ENCODE results near the gene PPP2CA. TPM values are rescaled to one million over a fixed set of nuclear protein-coding genes. Genes with fewer than 3 reads are reported as not detected.

Gene PPP2CA
- total RNA-seq, 2 experiments from 2014 or later = 188 to 195 TPM

- Histone ChIP-seq H3K9me3 (ENCODE audit: control insufficient read depth in 1 of 2, insufficient read depth in 1 of 2, low read length in 2 of 2) (no peaks in the 10 kb centered on the region), H3K36me3 (ENCODE audit: insufficient read depth, low read length) (peaks cover 25% of the 10 kb centered on the region), H3K4me1 (ENCODE audit: insufficient read depth, low read length) (peaks cover 19% of the 10 kb centered on the region), H3K27me3 (ENCODE audit: control insufficient read depth in 1 of 2, insufficient read depth in 2 of 2, low read length in 2 of 2) (no peaks in the 10 kb centered on the region), H3K4me3 (ENCODE audit: low read length) (peak overlapping the region; percentile 98), H3K27ac (ENCODE audit: low read depth in 1 of 2, low read length in 2 of 2) (peak overlapping the region; percentile 98 to 99)
- ChIA-PET POLR2A (interaction anchor here (0.5 to 10.9 kb wide), 24 partner anchors 11 to 729 kb away, joined by 3 to 142 read pairs (median 8); partner anchors contain the start of genes JADE2, PCBD2, PPP2CA and TCF7), CTCF (interaction anchor here (1.1 to 1.6 kb wide), 3 partner anchors 16 to 136 kb away, joined by 3 to 8 read pairs (median 3); no protein-coding TSS in a partner anchor)
- intact Hi-C loops (cut with DNase I, micrococcal nuclease) = loop anchor here (2.0 to 10.0 kb wide), 4 partner anchors 51 to 561 kb away; partner anchors contain the start of genes PPP2CA (in 2 of the 2), CAMLG (in 1 of the 2), JADE2 (in 1 of the 2) and UBE2B (in 1 of the 2)
- no peaks in the 10 kb centered on the region for H3K9me3 Mint-ChIP-seq
- peaks cover 54% of the 10 kb centered on the region for H3K36me3 Mint-ChIP-seq (ENCODE audit: low read depth)
- H3K27ac Mint-ChIP-seq = peak overlapping the region; percentile 98
- DNase-seq (peak in 5 of 14 experiments; percentile 7 to 75 (median 34)), ATAC-seq (ENCODE audit: poor library complexity) (peak; percentile 10)
- TF ChIP-seq, protein P1, sequence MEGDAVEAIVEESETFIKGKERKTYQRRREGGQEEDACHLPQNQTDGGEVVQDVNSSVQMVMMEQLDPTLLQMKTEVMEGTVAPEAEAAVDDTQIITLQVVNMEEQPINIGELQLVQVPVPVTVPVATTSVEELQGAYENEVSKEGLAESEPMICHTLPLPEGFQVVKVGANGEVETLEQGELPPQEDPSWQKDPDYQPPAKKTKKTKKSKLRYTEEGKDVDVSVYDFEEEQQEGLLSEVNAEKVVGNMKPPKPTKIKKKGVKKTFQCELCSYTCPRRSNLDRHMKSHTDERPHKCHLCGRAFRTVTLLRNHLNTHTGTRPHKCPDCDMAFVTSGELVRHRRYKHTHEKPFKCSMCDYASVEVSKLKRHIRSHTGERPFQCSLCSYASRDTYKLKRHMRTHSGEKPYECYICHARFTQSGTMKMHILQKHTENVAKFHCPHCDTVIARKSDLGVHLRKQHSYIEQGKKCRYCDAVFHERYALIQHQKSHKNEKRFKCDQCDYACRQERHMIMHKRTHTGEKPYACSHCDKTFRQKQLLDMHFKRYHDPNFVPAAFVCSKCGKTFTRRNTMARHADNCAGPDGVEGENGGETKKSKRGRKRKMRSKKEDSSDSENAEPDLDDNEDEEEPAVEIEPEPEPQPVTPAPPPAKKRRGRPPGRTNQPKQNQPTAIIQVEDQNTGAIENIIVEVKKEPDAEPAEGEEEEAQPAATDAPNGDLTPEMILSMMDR (IDR thresholded peaks at IDR 0.05) = no peak
- peak overlapping the region; percentile 97 for H3K4me3 Mint-ChIP-seq
- H3K27me3 Mint-ChIP-seq = no peaks in the 10 kb centered on the region
- H3K4me1 Mint-ChIP-seq (ENCODE audit: low read depth) = peaks cover 43% of the 10 kb centered on the region
Observed at GRCh38 chr5:134175921-134176510, 49.9 kb downstream of the PPP2CA start.

DNA sequence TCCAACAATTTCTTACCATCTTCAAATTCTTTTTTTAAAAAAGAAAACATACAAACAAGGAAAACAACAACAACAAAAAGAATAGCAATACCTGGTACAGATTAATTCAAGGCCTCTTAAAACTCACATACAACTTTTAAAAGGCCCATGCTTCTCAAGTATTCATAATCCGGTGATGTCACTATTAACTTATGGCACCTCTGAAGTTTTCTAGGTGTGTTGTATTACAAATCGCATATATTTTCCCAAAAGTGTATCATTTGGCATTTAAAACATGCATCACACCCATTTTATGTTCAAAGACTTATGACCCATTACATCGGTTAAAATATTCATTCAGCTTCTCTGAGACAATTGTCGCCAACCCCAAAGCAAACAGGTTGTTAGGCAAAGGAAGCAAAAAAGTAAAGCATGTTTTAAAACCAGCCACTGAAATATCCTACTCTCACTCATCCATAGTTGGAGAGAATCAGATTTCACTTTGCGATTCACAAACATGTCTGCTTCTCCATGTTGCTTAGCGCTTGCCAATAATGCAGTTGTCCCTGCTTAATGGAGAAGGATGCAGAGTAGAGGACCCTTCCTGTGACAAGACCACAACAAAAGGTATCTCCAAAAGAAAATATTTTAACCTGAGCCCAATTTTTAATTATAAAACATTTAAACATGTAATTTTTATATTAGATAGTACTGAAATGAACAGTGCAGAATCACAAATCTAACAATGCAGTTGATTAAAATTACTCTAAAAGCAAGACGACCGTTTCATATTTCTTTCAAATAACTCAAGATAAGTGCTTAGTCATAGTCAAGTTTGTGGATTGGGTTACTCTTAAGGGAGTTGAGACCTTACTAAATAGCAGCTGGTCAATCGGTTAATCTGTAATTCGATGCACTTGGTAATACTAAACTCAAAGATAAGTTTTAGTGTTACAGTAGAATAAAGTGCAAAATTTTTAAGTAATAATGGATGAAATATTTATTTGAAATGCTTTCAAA is 50.7 kb downstream of the PPP2CA start:
- Mint-ChIP-seq H3K27ac (peak overlapping the region; percentile 98), H3K27me3 (no peaks in the 10 kb centered on the region), H3K9me3 (no peaks in the 10 kb centered on the region), H3K36me3 (ENCODE audit: low read depth) (peaks cover 63% of the 10 kb centered on the region), H3K4me1 (ENCODE audit: low read depth) (peaks cover 51% of the 10 kb centered on the region), H3K4me3 (peak overlapping the region; percentile 97)
- Histone ChIP-seq H3K36me3 (ENCODE audit: insufficient read depth, low read length) (peaks cover 34% of the 10 kb centered on the region), H3K27me3 (ENCODE audit: control insufficient read depth in 1 of 2, insufficient read depth in 2 of 2, low read length in 2 of 2) (no peaks in the 10 kb centered on the region), H3K4me1 (ENCODE audit: insufficient read depth, low read length) (peaks cover 19% of the 10 kb centered on the region), H3K4me3 (ENCODE audit: low read length) (peak overlapping the region; percentile 98), H3K9me3 (ENCODE audit: control insufficient read depth in 1 of 2, insufficient read depth in 1 of 2, low read length in 2 of 2) (no peaks in the 10 kb centered on the region), H3K27ac (ENCODE audit: low read depth in 1 of 2, low read length in 2 of 2) (peak overlapping the region in 1 of 2 donors; percentile 98)
- intact Hi-C loops (cut with DNase I, micrococcal nuclease) = loop anchor here (1.0 to 10.0 kb wide), 3 partner anchors 10 to 562 kb away; partner anchors contain the start of genes CAMLG (in 1 of the 2) and JADE2 (in 1 of the 2)
- TF ChIP-seq, protein P1 (IDR thresholded peaks at IDR 0.05) = no peak
- POLR2A ChIA-PET = interaction anchor here (1.0 to 10.9 kb wide), 13 partner anchors 14 to 730 kb away, joined by 3 to 142 read pairs (median 11); partner anchors contain the start of genes JADE2, PCBD2, PPP2CA and TCF7
- DNase-seq = peak in 1 of 14 experiments; percentile 19
- CTCF ChIA-PET = interaction anchor here (1.1 kb wide), 1 partner anchor 114 kb away, joined by 3 read pairs; no protein-coding TSS in a partner anchor
- ATAC-seq (ENCODE audit: poor library complexity) = no peak

GRCh38 chr5:134171972-134172371 is 53.9 kb downstream of the PPP2CA start:
- H3K4me3 ChIP-seq (ENCODE audit: low read length) = no peak overlapping the region
- Mint-ChIP-seq H3K4me3 (peak overlapping the region; percentile 5), H3K36me3 (ENCODE audit: low read depth) (peaks cover 83% of the 10 kb centered on the region), H3K27me3 (no peaks in the 10 kb centered on the region), H3K27ac (peak overlapping the region; percentile 3), H3K9me3 (no peaks in the 10 kb centered on the region), H3K4me1 (ENCODE audit: low read depth) (peaks cover 66% of the 10 kb centered on the region)
- H3K27me3 ChIP-seq (ENCODE audit: control insufficient read depth in 1 of 2, insufficient read depth in 2 of 2, low read length in 2 of 2) = no peaks in the 10 kb centered on the region
- peaks cover 12% of the 10 kb centered on the region for H3K4me1 ChIP-seq (ENCODE audit: insufficient read depth, low read length)
- H3K27ac ChIP-seq (ENCODE audit: low read depth in 1 of 2, low read length in 2 of 2) = no peak overlapping the region
- POLR2A ChIA-PET = interaction anchor here (1.3 to 10.9 kb wide), 2 partner anchors 11 to 20 kb away, joined by 5 to 142 read pairs; no protein-coding TSS in a partner anchor
- CTCF ChIA-PET = interaction anchor here (1.0 kb wide), 1 partner anchor 133 kb away, joined by 3 read pairs; no protein-coding TSS in a partner anchor
- H3K36me3 ChIP-seq (ENCODE audit: insufficient read depth, low read length) = peaks cover 61% of the 10 kb centered on the region
- TF ChIP-seq, protein P1 (IDR thresholded peaks at IDR 0.05) = no peak
- no peak for ATAC-seq (ENCODE audit: poor library complexity)
- intact Hi-C loops (cut with DNase I, micrococcal nuclease) = loop anchor here in 1 of 2 experiments (2.0 to 10.0 kb wide), 2 partner anchors 13 to 353 kb away; partner anchors contain the start of gene JADE2
- H3K9me3 ChIP-seq (ENCODE audit: control insufficient read depth in 1 of 2, insufficient read depth in 1 of 2, low read length in 2 of 2) = no peaks in the 10 kb centered on the region
- DNase-seq = peak in 2 of 14 experiments; percentile 29 to 38

Data from CD4-positive, alpha-beta T cell (primary cell).